ENCODE data around the gene CHURC1.

Gene CHURC1

DNA sequence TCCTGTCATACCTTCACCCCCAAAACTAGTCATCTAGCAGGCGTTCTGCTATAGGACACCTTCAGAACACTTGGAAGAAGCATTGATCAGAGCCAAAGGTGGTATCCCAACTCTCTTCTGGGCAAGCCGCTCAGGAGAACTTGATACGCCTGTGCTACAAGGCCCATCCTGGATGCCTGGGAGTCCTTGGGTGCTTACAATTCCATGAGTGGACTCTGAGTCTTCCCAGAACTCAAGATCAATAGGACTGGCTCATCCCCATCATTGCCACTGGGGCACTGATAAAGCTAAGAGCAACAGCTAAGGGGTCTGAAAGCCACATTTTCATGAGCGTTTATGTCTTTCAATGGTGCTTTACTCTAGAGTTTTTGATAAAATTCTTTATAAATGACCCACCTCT, 36.4 kb upstream of the CHURC1 start:
- Histone ChIP-seq H3K4me2 (ENCODE audit: insufficient read depth, low read length) (no peak overlapping the region), H3K4me1 (ENCODE audit: insufficient read depth, low read length) (peaks cover 16% of the 10 kb centered on the region), H2AFZ (ENCODE audit: low read depth, low read length) (no peak overlapping the region), H4K20me1 (ENCODE audit: insufficient read depth, low read length) (no peaks in the 10 kb centered on the region), H3K9me3 (ENCODE audit: insufficient read depth, low read length, severe bottlenecking) (no peaks in the 10 kb centered on the region), H3K4me3 (ENCODE audit: low read depth in 1 of 2, low read length in 2 of 2) (no peak overlapping the region), H3K79me2 (ENCODE audit: insufficient read depth, low read length) (no peaks in the 10 kb centered on the region), H3K27ac (ENCODE audit: low read length) (no peak overlapping the region), H3K9ac (ENCODE audit: low read depth, low read length) (no peak overlapping the region), H3K36me3 (ENCODE audit: insufficient read depth, low read length) (no peaks in the 10 kb centered on the region), H3K27me3 (ENCODE audit: insufficient read depth, low read length, poor library complexity) (peaks cover 78% of the 10 kb centered on the region)
- DNase-seq (no peak), ATAC-seq (ENCODE audit: insufficient read depth, low read depth) (no peak)
- no peak for TF ChIP-seq EZH2 (IDR thresholded peaks at IDR 0.05; ENCODE audit: borderline replicate concordance, low read depth, low read length, severe bottlenecking)
- TF ChIP-seq, protein P1, sequence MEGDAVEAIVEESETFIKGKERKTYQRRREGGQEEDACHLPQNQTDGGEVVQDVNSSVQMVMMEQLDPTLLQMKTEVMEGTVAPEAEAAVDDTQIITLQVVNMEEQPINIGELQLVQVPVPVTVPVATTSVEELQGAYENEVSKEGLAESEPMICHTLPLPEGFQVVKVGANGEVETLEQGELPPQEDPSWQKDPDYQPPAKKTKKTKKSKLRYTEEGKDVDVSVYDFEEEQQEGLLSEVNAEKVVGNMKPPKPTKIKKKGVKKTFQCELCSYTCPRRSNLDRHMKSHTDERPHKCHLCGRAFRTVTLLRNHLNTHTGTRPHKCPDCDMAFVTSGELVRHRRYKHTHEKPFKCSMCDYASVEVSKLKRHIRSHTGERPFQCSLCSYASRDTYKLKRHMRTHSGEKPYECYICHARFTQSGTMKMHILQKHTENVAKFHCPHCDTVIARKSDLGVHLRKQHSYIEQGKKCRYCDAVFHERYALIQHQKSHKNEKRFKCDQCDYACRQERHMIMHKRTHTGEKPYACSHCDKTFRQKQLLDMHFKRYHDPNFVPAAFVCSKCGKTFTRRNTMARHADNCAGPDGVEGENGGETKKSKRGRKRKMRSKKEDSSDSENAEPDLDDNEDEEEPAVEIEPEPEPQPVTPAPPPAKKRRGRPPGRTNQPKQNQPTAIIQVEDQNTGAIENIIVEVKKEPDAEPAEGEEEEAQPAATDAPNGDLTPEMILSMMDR (IDR thresholded peaks at IDR 0.05; ENCODE audit: borderline replicate concordance, extremely low read depth, low read length, poor library complexity, severe bottlenecking) = no peak

DNA sequence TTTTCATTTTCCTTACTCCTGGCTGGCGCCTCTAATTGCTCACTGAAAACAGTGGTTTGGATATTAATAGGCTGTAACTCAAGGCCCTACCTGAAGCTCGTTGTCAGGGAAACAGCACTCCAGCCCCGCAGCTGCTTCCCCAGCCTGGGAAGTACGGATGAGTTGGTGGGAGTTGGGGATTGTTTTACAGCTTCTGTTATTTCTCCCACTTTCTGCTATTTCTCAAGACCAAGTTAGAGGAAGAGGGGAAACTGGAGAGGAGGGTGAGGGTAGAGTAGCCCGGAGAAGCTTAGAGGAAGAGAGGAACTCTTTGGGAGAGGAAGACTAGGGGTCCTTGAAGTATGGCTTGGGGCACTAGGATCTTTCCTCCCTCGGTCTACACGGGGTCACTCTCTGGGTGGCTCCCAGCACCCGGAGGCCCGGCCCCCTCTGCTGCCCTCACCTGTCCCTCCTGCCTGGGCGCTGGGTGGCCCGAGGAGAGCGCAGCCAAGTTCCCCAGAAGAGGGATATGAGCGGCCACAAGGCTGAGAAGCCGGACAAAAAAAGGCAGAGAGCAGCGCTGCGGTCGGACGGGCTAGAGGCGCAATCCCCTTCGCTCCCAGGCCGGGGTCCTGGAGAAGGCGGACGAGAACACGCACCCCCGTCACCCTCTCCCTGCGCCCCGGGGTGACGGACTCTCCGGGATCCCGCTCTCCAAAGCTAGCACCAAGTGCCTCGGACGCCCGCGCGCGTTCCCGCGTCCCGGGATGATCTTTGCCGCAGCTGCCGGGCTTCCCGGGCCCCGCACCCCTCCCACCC, 35.2 kb upstream of the CHURC1 start:
- DNase-seq (no peak), ATAC-seq (ENCODE audit: insufficient read depth, low read depth) (no peak)
- H3K9ac ChIP-seq (ENCODE audit: low read depth, low read length) = no peak overlapping the region
- H3K4me3 ChIP-seq (ENCODE audit: low read depth in 1 of 2, low read length in 2 of 2) = no peak overlapping the region
- no peaks in the 10 kb centered on the region for H3K36me3 ChIP-seq (ENCODE audit: insufficient read depth, low read length)
- no peaks in the 10 kb centered on the region for H4K20me1 ChIP-seq (ENCODE audit: insufficient read depth, low read length)
- H2AFZ ChIP-seq (ENCODE audit: low read depth, low read length) = no peak overlapping the region
- H3K27ac ChIP-seq (ENCODE audit: low read length) = no peak overlapping the region
- 0 out of 2 replicates have a peak overlapping the region, but pooled peaks have one; percentile 92 for H3K4me2 ChIP-seq (ENCODE audit: insufficient read depth, low read length)
- peaks cover 16% of the 10 kb centered on the region for H3K4me1 ChIP-seq (ENCODE audit: insufficient read depth, low read length)
- no peaks in the 10 kb centered on the region for H3K9me3 ChIP-seq (ENCODE audit: insufficient read depth, low read length, severe bottlenecking)
- peaks cover 83% of the 10 kb centered on the region for H3K27me3 ChIP-seq (ENCODE audit: insufficient read depth, low read length, poor library complexity)
- TF ChIP-seq, protein P1 (IDR thresholded peaks at IDR 0.05; ENCODE audit: borderline replicate concordance, extremely low read depth, low read length, poor library complexity, severe bottlenecking) = no peak
- no peak for TF ChIP-seq EZH2 (IDR thresholded peaks at IDR 0.05; ENCODE audit: borderline replicate concordance, low read depth, low read length, severe bottlenecking)
- H3K79me2 ChIP-seq (ENCODE audit: insufficient read depth, low read length) = no peaks in the 10 kb centered on the region

DNA sequence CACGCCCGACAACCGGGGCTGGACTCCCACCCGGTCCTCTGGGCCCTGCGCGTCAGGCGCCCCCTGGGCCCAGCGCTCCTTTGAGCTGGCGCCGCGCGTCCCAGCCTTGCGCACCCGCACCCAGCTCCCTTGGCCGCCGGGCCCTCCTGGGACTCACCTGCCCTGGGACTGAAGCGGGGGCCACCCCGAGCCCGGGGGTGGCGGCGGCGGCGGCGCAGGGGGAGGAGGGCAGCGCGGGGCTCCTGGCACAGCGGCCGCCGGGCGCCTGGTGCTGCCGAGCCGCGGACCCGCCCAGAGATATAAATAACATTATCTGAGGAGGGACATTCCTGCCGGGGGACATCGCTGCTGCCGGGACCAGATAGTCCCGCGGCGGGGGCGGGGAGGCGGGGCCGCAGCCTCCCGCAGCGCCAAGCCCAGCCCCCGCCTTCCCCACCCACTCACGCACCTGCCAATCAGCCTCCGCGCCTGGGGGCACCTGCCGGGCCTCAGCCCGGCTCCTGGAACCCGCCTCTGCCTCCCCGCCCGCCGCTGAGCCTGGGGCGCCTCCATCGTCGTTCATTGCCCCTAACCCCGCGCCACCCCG, 34.5 kb upstream of the CHURC1 start, which contains the start of gene SPTB:
Gene SPTB (minus strand): TSS at position 273 of the 586 bp plus-strand sequence. CDS start 56,813 bp downstream, outside the sequence.
- Histone ChIP-seq H3K79me2 (ENCODE audit: insufficient read depth, low read length) (no peaks in the 10 kb centered on the region), H2AFZ (ENCODE audit: low read depth, low read length) (peak within 1 kb of the TSS; percentile 81), H3K36me3 (ENCODE audit: insufficient read depth, low read length) (no peaks in the 10 kb centered on the region), H4K20me1 (ENCODE audit: insufficient read depth, low read length) (no peaks in the 10 kb centered on the region), H3K9me3 (ENCODE audit: insufficient read depth, low read length, severe bottlenecking) (no peaks in the 10 kb centered on the region), H3K4me2 (ENCODE audit: insufficient read depth, low read length) (peak within 1 kb of the TSS; percentile 92), H3K27me3 (ENCODE audit: insufficient read depth, low read length, poor library complexity) (peaks cover 81% of the 10 kb centered on the region), H3K4me3 (ENCODE audit: low read depth in 1 of 2, low read length in 2 of 2) (peak within 1 kb of the TSS; percentile 48 to 65; a peak in 3 of 4 replicates), H3K4me1 (ENCODE audit: insufficient read depth, low read length) (peaks cover 16% of the 10 kb centered on the region), H3K27ac (ENCODE audit: low read length) (no peak within 1 kb of the TSS), H3K9ac (ENCODE audit: low read depth, low read length) (peak within 1 kb of the TSS; percentile 47)
- ATAC-seq (ENCODE audit: insufficient read depth, low read depth) (peak; percentile 78), DNase-seq (peak; percentile 56)
- TF ChIP-seq, protein P1 (IDR thresholded peaks at IDR 0.05; ENCODE audit: borderline replicate concordance, extremely low read depth, low read length, poor library complexity, severe bottlenecking) = no peak
- peak; percentile 75 for TF ChIP-seq EZH2 (IDR thresholded peaks at IDR 0.05; ENCODE audit: borderline replicate concordance, low read depth, low read length, severe bottlenecking)
